HCT116 (cell line): ENCODE measurements around the gene SRGAP3. TPM values are rescaled to one million over a fixed set of nuclear protein-coding genes. Genes with fewer than 3 reads are reported as not detected.

Source experiments
- ATAC-seq: fragments of 200-7000 bp; cut with Tn5 transposase; 2 replicates; pipeline ENCODE4 v1.9.1; 2020; ENCODE audit warnings: mild to moderate bottlenecking, moderate library complexity
- BruUV-seq: library from RNA; stranded (reverse); fragments of 400-500 nt; replicated peaks from 2 replicates; lab custom pipeline; 2021; lab: Mats Ljungman, UMichigan
- CTCF ChIA-PET: fragments of 300-600 bp; sonication (Branson Sonifier 250); formaldehyde crosslinking; loops from one replicate; lab custom pipeline; 2021; ENCODE audit warnings: antibody characterized with exemption; lab: Charles Lee
- POLR2A ChIA-PET: fragments of 300-600, 350-600 bp; sonication (Branson Sonifier 250); formaldehyde crosslinking; loops from one replicate; lab custom pipeline; 2021; ENCODE audit warnings: antibody characterized with exemption; lab: Charles Lee
- RAD21 ChIA-PET, 2 experiments: fragments of 300-600 bp; sonication (Branson Sonifier 250); formaldehyde crosslinking; loops; one replicate each; lab custom pipeline; 2023; ENCODE audit warnings: low total read pairs in 2 of 2; ENCODE audit not compliant: uncharacterized antibody in 2 of 2, unreplicated experiment in 2 of 2, low non-redundant PET in 1 of 2; lab: Charles Lee
- DNase-seq: peaks from one replicate; pipeline ENCODE4 v3.0.0-alpha.2; 2010; ENCODE audit warnings: low read depth, low spot score
- H2AFZ ChIP-seq: fragments of 200-600 bp; shearing (Covaris generic), sonication (generic); 2 replicates; pipeline ENCODE4 v1.6.1; 2017; ENCODE audit warnings: low read depth, mixed run types, mixed read lengths, antibody characterized with exemption, low read length; ENCODE audit not compliant: poor library complexity, severe bottlenecking
- H3K27ac ChIP-seq: 2 replicates; pipeline ENCODE4 v1.5.1; 2012; ENCODE audit warnings: low read depth, low read length
- H3K27me3 ChIP-seq: fragments of 200-600 bp; sonication (generic); 2 replicates; pipeline ENCODE4 v1.6.1; 2016; ENCODE audit warnings: mixed run types, low read length, mixed read lengths; ENCODE audit not compliant: insufficient read depth
- H3K36me3 ChIP-seq, 2 experiments: fragments of 200-500 bp in 1 of 2; fragments of 200-600 bp in 1 of 2; sonication (Bioruptor generic) in 1 of 2; sonication (generic) in 1 of 2; 2 replicates each; pipeline versions ENCODE4 v1.5.1 to v1.6.1; 2014 to 2016; ENCODE audit warnings: low read length in 2 of 2, inconsistent platforms in 1 of 2, mixed read lengths in 1 of 2, mixed run types in 1 of 2; ENCODE audit not compliant: insufficient read depth in 2 of 2, control insufficient read depth in 1 of 2
- H3K4me1 ChIP-seq, 2 experiments: fragments of 200-600 bp in 1 of 2; sonication (generic) in 1 of 2; 2 replicates each; pipeline versions ENCODE4 v1.5.1 to v1.6.1; 2012 to 2017; ENCODE audit warnings: low read length in 2 of 2, inconsistent platforms in 1 of 2, mild to moderate bottlenecking in 1 of 2, mixed read lengths in 1 of 2, mixed run types in 1 of 2, moderate library complexity in 1 of 2; ENCODE audit not compliant: insufficient read depth in 2 of 2, control insufficient read depth in 1 of 2
- H3K4me2 ChIP-seq: fragments of 200-600 bp; sonication (generic); 2 replicates; pipeline ENCODE4 v1.6.1; 2017; ENCODE audit warnings: mixed run types, low read length, mixed read lengths
- H3K4me3 ChIP-seq, 2 experiments: fragments of 200-600 bp in 1 of 2; sonication (generic) in 1 of 2; replicated peaks in 1 of 2; 2 replicates each; pipeline ENCODE4 v1.5.1; 2011 to 2016; ENCODE audit warnings: low read length in 2 of 2, control low read depth in 1 of 2, low read depth in 1 of 2, mild to moderate bottlenecking in 1 of 2, mixed read lengths in 1 of 2, mixed run types in 1 of 2
- H3K79me2 ChIP-seq: fragments of 200-600 bp; sonication (generic); 2 replicates; pipeline ENCODE4 v1.6.1; 2017; ENCODE audit warnings: mild to moderate bottlenecking, mixed run types, low read length, moderate library complexity, mixed read lengths; ENCODE audit not compliant: insufficient read depth
- H3K9ac ChIP-seq: fragments of 200-600 bp; sonication (generic); 2 replicates; pipeline ENCODE4 v1.6.1; 2016; ENCODE audit warnings: low read length, mixed read lengths
- H3K9me2 ChIP-seq: fragments of 200-600 bp; sonication (generic), shearing (Covaris generic); 2 replicates; pipeline ENCODE4 v1.6.1; 2017; ENCODE audit warnings: mixed run types, mild to moderate bottlenecking, moderate library complexity; ENCODE audit not compliant: insufficient read depth
- H3K9me3 ChIP-seq, 2 experiments: fragments of 200-500 bp in 1 of 2; fragments of 200-600 bp in 1 of 2; sonication (Bioruptor generic) in 1 of 2; sonication (generic) in 1 of 2; 2 replicates each; pipeline ENCODE4 v1.6.1; 2014 to 2017; ENCODE audit warnings: low read length in 2 of 2, mixed read lengths in 2 of 2, inconsistent platforms in 1 of 2, low read depth in 1 of 2, mild to moderate bottlenecking in 1 of 2, mixed run types in 1 of 2, moderate library complexity in 1 of 2; ENCODE audit not compliant: control insufficient read depth in 1 of 2, insufficient read depth in 1 of 2
- H4K20me1 ChIP-seq: fragments of 200-600 bp; sonication (generic), shearing (Covaris generic); 2 replicates; pipeline ENCODE4 v1.6.1; 2017; ENCODE audit warnings: mixed run types, mild to moderate bottlenecking, moderate library complexity; ENCODE audit not compliant: insufficient read depth
- ATF3 ChIP-seq: IDR thresholded peaks from 2 replicates; pipeline ENCODE4 v1.6.1; 2012
- CBX3 ChIP-seq: IDR thresholded peaks from 2 replicates; pipeline ENCODE4 v1.6.1; 2012; ENCODE audit warnings: low read depth
- CTCF ChIP-seq, 3 experiments: fragments of 200-600 bp in 1 of 3; sonication (generic) in 1 of 3; IDR thresholded peaks in 2 of 3; conservative IDR thresholded peaks in 1 of 3; 2 replicates each; pipeline ENCODE4 v1.5.1; 2012 to 2017; ENCODE audit warnings: low read depth in 2 of 3, low read length in 2 of 3, antibody characterized with exemption in 1 of 3, borderline replicate concordance in 1 of 3, control low read depth in 1 of 3, mild to moderate bottlenecking in 1 of 3, mixed read lengths in 1 of 3, mixed run types in 1 of 3, moderate library complexity in 1 of 3; ENCODE audit not compliant: insufficient read depth in 1 of 3
- ELF1 ChIP-seq: IDR thresholded peaks from 2 replicates; pipeline ENCODE4 v1.6.1; 2012; ENCODE audit warnings: low read depth, borderline replicate concordance
- EZH2 ChIP-seq: fragments of 200-600 bp; sonication (generic); IDR thresholded peaks from 2 replicates; pipeline ENCODE4 v1.6.1; 2017; ENCODE audit warnings: antibody characterized with exemption, mixed run types
- EZH2phosphoT487 ChIP-seq: fragments of 200-600 bp; IDR thresholded peaks from 2 replicates; pipeline ENCODE4 v1.6.1; 2018; ENCODE audit warnings: antibody characterized with exemption, borderline replicate concordance
- FOSL1 ChIP-seq: IDR thresholded peaks from 2 replicates; pipeline ENCODE4 v1.6.1; 2012; ENCODE audit warnings: low read depth
- JUND ChIP-seq: IDR thresholded peaks from 2 replicates; pipeline ENCODE4 v1.6.1; 2012
- MAX ChIP-seq: IDR thresholded peaks from 2 replicates; pipeline ENCODE4 v1.6.1; 2012
- POLR2A ChIP-seq: IDR thresholded peaks from 2 replicates; pipeline ENCODE4 v1.7.0; 2011; ENCODE audit warnings: borderline replicate concordance; ENCODE audit not compliant: insufficient read depth, insufficient read length; ENCODE audit errors: extremely low read depth
- POLR2AphosphoS5 ChIP-seq: IDR thresholded peaks from 2 replicates; pipeline ENCODE4 v1.6.1; 2011; ENCODE audit warnings: mild to moderate bottlenecking, low read depth, low read length, moderate library complexity
- RAD21 ChIP-seq: IDR thresholded peaks from 2 replicates; pipeline ENCODE4 v1.6.1; 2012; ENCODE audit warnings: low read depth, mild to moderate bottlenecking
- REST ChIP-seq: IDR thresholded peaks from 2 replicates; pipeline ENCODE4 v1.6.1; 2012; ENCODE audit warnings: low read depth
- SIN3A ChIP-seq: IDR thresholded peaks from 2 replicates; pipeline ENCODE4 v1.6.1; 2012; ENCODE audit warnings: low read depth
- SP1 ChIP-seq: IDR thresholded peaks from 2 replicates; pipeline ENCODE4 v1.6.1; 2012; ENCODE audit warnings: low read depth
- TCF7L2 ChIP-seq: IDR thresholded peaks from 2 replicates; pipeline ENCODE4 v1.7.0; 2011; ENCODE audit warnings: borderline replicate concordance, inconsistent platforms; ENCODE audit not compliant: insufficient read depth, insufficient read length; ENCODE audit errors: extremely low read depth
- YY1 ChIP-seq: IDR thresholded peaks from 2 replicates; pipeline ENCODE4 v1.6.1; 2011; ENCODE audit warnings: low read length, low read depth, moderate library complexity, mild to moderate bottlenecking; ENCODE audit not compliant: insufficient replicate concordance; ENCODE audit errors: extremely low read depth
- ZBTB33 ChIP-seq: IDR thresholded peaks from 2 replicates; pipeline ENCODE4 v1.6.1; 2011; ENCODE audit warnings: mild to moderate bottlenecking, low read length, moderate library complexity; ENCODE audit not compliant: insufficient replicate concordance; ENCODE audit errors: extremely low read depth
- ZFX ChIP-seq: fragments of 450-650 bp; IDR thresholded peaks from 2 replicates; pipeline ENCODE4 v1.6.1; 2017
- ZNF274 ChIP-seq: fragments of 200-500 bp; sonication (Bioruptor generic); IDR thresholded peaks from 2 replicates; pipeline ENCODE4 v1.6.1; 2014; ENCODE audit warnings: mild to moderate bottlenecking, low read depth, low read length, inconsistent platforms
- intact Hi-C: fragments of 100-400 bp; cut with micrococcal nuclease; formaldehyde crosslinking; loops from 2 replicates; pipeline ENCODE4 v1.10.0; 2022
- total RNA-seq: library from RNA; stranded (reverse); gene quantifications from one replicate; pipeline ENCODE4 v1.2.1, GENCODE V29; 2021; ENCODE audit not compliant: unreplicated experiment

The SRGAP3 gene
- total RNA-seq, 1 experiment from 2014 or later, result 8.3 TPM

GRCh38 chr3:8945890-8946600 is 303.4 kb downstream of the SRGAP3 start:
- Histone ChIP-seq H3K9me2 (no peaks in the 10 kb centered on the region), H3K36me3 (peaks cover 2 to 27% of the 10 kb centered on the region in 2 experiments; a peak in 3 of 4 replicates), H3K4me2 (no peak overlapping the region), H3K9me3 (no peaks in the 10 kb centered on the region), H3K27me3 (no peaks in the 10 kb centered on the region), H4K20me1 (no peaks in the 10 kb centered on the region; the same call in 1 of the 2 replicates), H2AFZ (no peak overlapping the region), H3K27ac (no peak overlapping the region), H3K4me1 (no peaks in the 10 kb centered on the region), H3K79me2 (peaks cover 39% of the 10 kb centered on the region), H3K4me3 (no peak overlapping the region), H3K9ac (no peak overlapping the region)
- TSS peak; percentile 12 for BruUV-seq
- CTCF ChIA-PET, result no interaction called here
- RAD21 ChIA-PET, result no interaction called here
- intact Hi-C loops, result no loop called here
- TF ChIP-seq FOSL1 (no peak), YY1 (no peak), MAX (no peak), SIN3A (no peak), ZNF274 (no peak), CBX3 (no peak), ZBTB33 (no peak), RAD21 (no peak), SP1 (no peak), POLR2AphosphoS5 (no peak), ELF1 (no peak), ZFX (no peak), EZH2 (no peak), EZH2phosphoT487 (no peak), TCF7L2 (no peak), ATF3 (no peak), POLR2A (no peak), REST (no peak), CTCF (IDR thresholded peaks at IDR 0.05 in 2 of 3, conservative IDR thresholded peaks at IDR 0.05 in 1 of 3; ENCODE audit: borderline replicate concordance in 1 of 3, insufficient read depth in 1 of 3, low read depth in 2 of 3, low read length in 2 of 3) (no peak), JUND (no peak)
- no peak for ATAC-seq
- no peak for DNase-seq
- POLR2A ChIA-PET, result no interaction called here
